Activated CD4-positive, alpha-beta T cell treated with anti-CD3 and anti-CD28 coated beads, Interleukin-2, amount 50 U/mL, for 48 hours (primary cell): ENCODE results near the gene KBTBD13.

Source experiments
- DNase-seq, 2 experiments: peaks; one replicate each; pipeline ENCODE4 v3.0.0-alpha.2; 2020

The KBTBD13 gene

GRCh38 chr15:65115542-65115941 lies 39.0 kb downstream of the KBTBD13 start:
- DNase-seq = no peak
